Lower leg skin (tissue), 3 donors: ENCODE data around the gene CXXC5.

Experiments
- CTCF ChIP-seq, 3 donors: fragments of 450-650 bp; IDR thresholded peaks; one replicate each; pipeline ENCODE4 v1.5.1; 2016; ENCODE audit warnings: antibody characterized with exemption in 3 of 3, mild to moderate bottlenecking in 3 of 3, moderate library complexity in 2 of 3
- POLR2A ChIP-seq, 2 donors: fragments of 450-650 bp; IDR thresholded peaks; one replicate each; pipeline ENCODE4 v1.6.1; 2016 to 2017; ENCODE audit warnings: antibody characterized with exemption in 2 of 2, mild to moderate bottlenecking in 1 of 2, moderate library complexity in 1 of 2

DNA sequence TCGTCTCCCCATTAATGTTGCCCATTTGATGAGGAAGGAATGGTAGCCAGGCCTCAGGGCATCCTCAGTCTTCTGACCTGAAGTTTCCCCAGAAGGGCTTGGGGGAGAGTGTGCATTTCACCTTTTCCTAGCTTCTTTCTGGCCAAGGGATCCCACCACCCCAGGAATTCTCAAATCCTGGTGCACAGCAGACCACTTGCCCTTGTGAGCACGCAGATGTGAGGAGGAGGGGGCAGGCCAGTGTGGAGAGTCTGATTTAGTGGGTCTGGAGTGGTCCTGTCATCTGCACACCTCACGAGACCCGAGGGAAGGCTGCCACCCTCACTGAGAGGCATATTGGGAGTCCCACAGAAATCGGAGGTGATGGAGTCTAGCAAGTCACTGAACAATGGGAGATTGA is 64.3 kb downstream of the CXXC5 start:
- no peak for TF ChIP-seq POLR2A (IDR thresholded peaks at IDR 0.05)
- no peak for TF ChIP-seq CTCF (IDR thresholded peaks at IDR 0.05)
